Measurements from ENCODE around the gene STAC3.

STAC3 gene

GRCh38 chr12:57210461-57210860, 40.5 kb downstream of the STAC3 start:
- no peak for DNase-seq (ENCODE audit: low read depth)

GRCh38 chr12:57209916-57210315, 41.1 kb downstream of the STAC3 start:
- no peak for DNase-seq (ENCODE audit: low read depth)

- DNase-seq (ENCODE audit: low read depth) = no peak
These were observed 42.2 kb downstream of the STAC3 start for GRCh38 chr12:57208631-57209282.

- DNase-seq (ENCODE audit: low read depth) = no peak
These were observed 43.0 kb downstream of the STAC3 start for GRCh38 chr12:57207731-57208630.

GRCh38 chr12:57205931-57206330, 45.1 kb downstream of the STAC3 start:
- no peak for DNase-seq (ENCODE audit: low read depth)

GRCh38 chr12:57205186-57205585, 45.8 kb downstream of the STAC3 start:
- DNase-seq (ENCODE audit: low read depth) = no peak

- no peak for DNase-seq (ENCODE audit: low read depth)
These were observed 46.5 kb downstream of the STAC3 start for GRCh38 chr12:57204454-57204853.

- DNase-seq (ENCODE audit: low read depth) = no peak
These were observed 47.2 kb downstream of the STAC3 start for GRCh38 chr12:57203791-57204190.

- DNase-seq (ENCODE audit: low read depth) = no peak
These were observed 47.8 kb downstream of the STAC3 start for GRCh38 chr12:57203201-57203600.

GRCh38 chr12:57202321-57202720, 48.7 kb downstream of the STAC3 start:
- no peak for DNase-seq (ENCODE audit: low read depth)

- DNase-seq (ENCODE audit: low read depth) = no peak
These were observed 49.4 kb downstream of the STAC3 start for GRCh38 chr12:57201631-57202030.

GRCh38 chr12:57201219-57201618, 49.8 kb downstream of the STAC3 start:
- DNase-seq (ENCODE audit: low read depth) = no peak

- DNase-seq (ENCODE audit: low read depth) = no peak
These were observed 50.5 kb downstream of the STAC3 start for GRCh38 chr12:57200497-57200896.

GRCh38 chr12:57199191-57199590, 51.8 kb downstream of the STAC3 start:
- DNase-seq (ENCODE audit: low read depth) = no peak

- DNase-seq (ENCODE audit: low read depth) = no peak
These were observed 52.7 kb downstream of the STAC3 start for GRCh38 chr12:57198329-57198728.

- no peak for DNase-seq (ENCODE audit: low read depth)
These were observed 54.0 kb downstream of the STAC3 start for GRCh38 chr12:57196956-57197355.

- DNase-seq (ENCODE audit: low read depth) = no peak
These were observed 54.5 kb downstream of the STAC3 start for GRCh38 chr12:57196439-57196838.

- DNase-seq (ENCODE audit: low read depth) = no peak
These were observed 55.2 kb downstream of the STAC3 start for GRCh38 chr12:57195611-57196371.

- no peak for DNase-seq (ENCODE audit: low read depth)
These were observed 55.8 kb downstream of the STAC3 start for GRCh38 chr12:57195186-57195585.

- DNase-seq (ENCODE audit: low read depth) = no peak
These were observed 56.7 kb downstream of the STAC3 start for GRCh38 chr12:57194253-57194652.

GRCh38 chr12:57193706-57194245, 57.2 kb downstream of the STAC3 start:
- no peak for DNase-seq (ENCODE audit: low read depth)

Data from HS-5 (cell line).